ENCODE measurements around the gene FANCM. TPM values are rescaled to one million over a fixed set of nuclear protein-coding genes. Genes with fewer than 3 reads are reported as not detected.

Gene FANCM
- total RNA-seq, 1 donor from 2014 or later, result 3.9 TPM

DNA sequence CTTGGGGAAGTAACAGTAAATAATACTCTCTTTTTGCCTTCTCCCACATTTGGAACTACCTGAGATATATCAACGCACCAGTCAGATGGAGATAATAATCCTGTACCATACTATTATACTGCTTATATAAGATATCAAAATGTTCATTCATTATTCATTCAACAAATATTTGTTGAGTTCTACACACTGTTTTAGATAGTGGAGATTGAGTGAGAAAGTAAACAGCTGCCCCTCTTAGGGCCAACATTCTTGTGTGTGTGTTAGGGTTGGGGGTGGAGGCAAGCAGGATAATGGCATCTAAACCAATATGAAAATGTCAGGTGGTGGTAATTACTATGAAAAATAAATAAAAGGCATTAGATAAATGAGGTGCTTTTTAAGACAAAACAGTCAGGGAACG, 103.3 kb downstream of the FANCM start:
- no peak for DNase-seq (ENCODE audit: low read depth)

- DNase-seq (ENCODE audit: low read depth), result no peak
Observed at GRCh38 chr14:45242706-45243105, 107.0 kb downstream of the FANCM start.

- DNase-seq (ENCODE audit: low read depth), result peak; percentile 50
Observed at GRCh38 chr14:45246151-45246550, 110.4 kb downstream of the FANCM start.

- peak; percentile 6 for DNase-seq (ENCODE audit: low read depth)
Observed at GRCh38 chr14:45246691-45247090, 111.0 kb downstream of the FANCM start.

DNA sequence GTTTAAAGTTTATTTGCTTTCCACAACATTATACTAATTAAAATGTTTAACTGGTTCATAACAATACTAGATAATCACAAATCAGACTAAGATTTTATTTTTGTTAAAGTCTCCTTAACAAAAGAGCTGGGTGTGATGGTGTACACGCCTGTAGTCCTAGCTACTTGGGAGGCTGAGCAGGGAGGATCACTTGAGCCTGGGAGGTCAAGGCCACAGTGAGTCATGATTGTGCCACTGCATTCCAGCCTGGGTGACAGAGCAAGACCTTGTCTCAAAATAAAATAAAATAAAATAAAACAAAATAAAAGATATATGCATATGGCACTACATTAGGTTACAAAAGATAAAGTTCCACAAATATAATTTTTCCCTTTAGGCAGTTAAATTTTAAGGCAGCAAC, 111.7 kb downstream of the FANCM start:
- DNase-seq (ENCODE audit: low read depth), result no peak

- peak; percentile 53 for DNase-seq (ENCODE audit: low read depth)
Observed at GRCh38 chr14:45249856-45250575, 114.3 kb downstream of the FANCM start.

Other genes starting within 250 kb of the FANCM start
- gene KLHL28, start 174.0 kb upstream of the FANCM start, total RNA-seq, result 22.7 and 37.1 TPM in 2 replicates
- 35.3 and 44.0 TPM in 2 replicates for gene TOGARAM1, start 173.7 kb upstream of the FANCM start, total RNA-seq
- 30.2 TPM in 2 replicates for gene PRPF39, start 51.8 kb upstream of the FANCM start, total RNA-seq
- 66.3 and 67.0 TPM in 2 replicates for gene FKBP3, start 1.4 kb upstream of the FANCM start, total RNA-seq
- gene MIS18BP1, start 117.3 kb downstream of the FANCM start, total RNA-seq, result 10.1 and 13.5 TPM in 2 replicates